HEK293 (cell line): ENCODE measurements around the gene ULBP1.

ENCODE experiments used
- HOXA7 ChIP-seq: sonication (generic); formaldehyde crosslinking; IDR thresholded peaks from 2 replicates; pipeline ENCODE4 v1.8.1; 2022; ENCODE audit warnings: missing genetic modification reagents, borderline replicate concordance
- KLF8 ChIP-seq: fragments of 450-650 bp; formaldehyde crosslinking; IDR thresholded peaks from 2 replicates; pipeline ENCODE4 v1.5.1; 2016; ENCODE audit warnings: missing biosample characterization, missing genetic modification characterization
- SP7 ChIP-seq: fragments of 450-650 bp; formaldehyde crosslinking; IDR thresholded peaks from 2 replicates; pipeline ENCODE4 v1.5.1; 2016; ENCODE audit warnings: missing biosample characterization, missing genetic modification characterization
- ZBTB1 ChIP-seq: fragments of 450-650 bp; formaldehyde crosslinking; IDR thresholded peaks from 2 replicates; pipeline ENCODE4 v1.5.1; 2016; ENCODE audit warnings: missing biosample characterization, missing genetic modification characterization
- ZBTB17 ChIP-seq: fragments of 450-650 bp; formaldehyde crosslinking; IDR thresholded peaks from 2 replicates; pipeline ENCODE4 v1.5.1; 2016; ENCODE audit warnings: missing biosample characterization, missing genetic modification characterization
- ZNF10 ChIP-seq: fragments of 450-650 bp; formaldehyde crosslinking; IDR thresholded peaks from 2 replicates; pipeline ENCODE4 v1.5.1; 2017; ENCODE audit warnings: missing biosample characterization, missing genetic modification characterization
- ZNF133 ChIP-seq: fragments of 450-650 bp; formaldehyde crosslinking; IDR thresholded peaks from 2 replicates; pipeline ENCODE4 v1.5.1; 2016; ENCODE audit warnings: missing biosample characterization, missing genetic modification characterization
- ZNF174 ChIP-seq: fragments of 450-650 bp; formaldehyde crosslinking; IDR thresholded peaks from 2 replicates; pipeline ENCODE4 v1.5.0; 2017; ENCODE audit warnings: missing biosample characterization, mild to moderate bottlenecking, missing genetic modification characterization
- ZNF211 ChIP-seq: fragments of 450-650 bp; formaldehyde crosslinking; IDR thresholded peaks from 2 replicates; pipeline ENCODE4 v1.5.1; 2016; ENCODE audit warnings: low read depth, missing biosample characterization, missing genetic modification characterization
- ZNF341 ChIP-seq: fragments of 450-650 bp; formaldehyde crosslinking; IDR thresholded peaks from 2 replicates; pipeline ENCODE4; 2016; ENCODE audit warnings: low read depth, missing biosample characterization, missing genetic modification characterization
- ZNF394 ChIP-seq: fragments of 450-650 bp; formaldehyde crosslinking; IDR thresholded peaks from 2 replicates; pipeline ENCODE4 v1.5.1; 2016; ENCODE audit warnings: missing biosample characterization, missing genetic modification characterization, mild to moderate bottlenecking, moderate library complexity, borderline replicate concordance
- ZNF544 ChIP-seq: fragments of 450-650 bp; formaldehyde crosslinking; IDR thresholded peaks from 2 replicates; pipeline ENCODE4 v1.5.0; 2017; ENCODE audit warnings: missing biosample characterization, missing genetic modification characterization
- ZNF654 ChIP-seq: fragments of 450-650 bp; formaldehyde crosslinking; IDR thresholded peaks from 2 replicates; pipeline ENCODE4 v1.5.1; 2016; ENCODE audit warnings: low read depth, missing biosample characterization, missing genetic modification characterization
- ZNF660 ChIP-seq: fragments of 450-650 bp; IDR thresholded peaks from 2 replicates; pipeline ENCODE4 v1.5.1; 2018; ENCODE audit warnings: missing biosample characterization, mild to moderate bottlenecking, missing genetic modification characterization
- ZNF776 ChIP-seq: fragments of 450-650 bp; formaldehyde crosslinking; IDR thresholded peaks from 2 replicates; pipeline ENCODE4 v1.5.0; 2017; ENCODE audit warnings: missing biosample characterization, missing genetic modification characterization, borderline replicate concordance
- ZNF785 ChIP-seq: fragments of 450-650 bp; formaldehyde crosslinking; IDR thresholded peaks from 2 replicates; pipeline ENCODE4 v1.5.1; 2016; ENCODE audit warnings: missing biosample characterization, missing genetic modification characterization
- ZNF792 ChIP-seq: fragments of 450-650 bp; formaldehyde crosslinking; IDR thresholded peaks from 2 replicates; pipeline ENCODE4 v1.5.1; 2016; ENCODE audit warnings: missing biosample characterization, missing genetic modification characterization
- TF ChIP-seq, protein P1 (sequence below): fragments of 450-650 bp; formaldehyde crosslinking; conservative IDR thresholded peaks from 2 replicates; pipeline ENCODE4 v1.5.1; 2016; ENCODE audit warnings: low read depth, missing biosample characterization, missing genetic modification characterization
- TF ChIP-seq, protein P2 (sequence below): fragments of 450-650 bp; formaldehyde crosslinking; IDR thresholded peaks from 2 replicates; pipeline ENCODE4 v1.5.1; 2016; ENCODE audit warnings: missing biosample characterization, missing genetic modification characterization
- TF ChIP-seq, protein P3 (sequence below): fragments of 450-650 bp; formaldehyde crosslinking; IDR thresholded peaks from 2 replicates; pipeline ENCODE4 v1.5.1; 2016; ENCODE audit warnings: missing biosample characterization, missing genetic modification characterization
- TF ChIP-seq, protein P4 (sequence below): fragments of 450-650 bp; formaldehyde crosslinking; IDR thresholded peaks from 2 replicates; pipeline ENCODE4 v1.5.1; 2016; ENCODE audit warnings: missing biosample characterization, missing genetic modification characterization
- TF ChIP-seq, protein P5 (sequence below): fragments of 450-650 bp; formaldehyde crosslinking; IDR thresholded peaks from 2 replicates; pipeline ENCODE4 v1.5.1; 2016; ENCODE audit warnings: missing biosample characterization, missing genetic modification characterization

Gene ULBP1

DNA sequence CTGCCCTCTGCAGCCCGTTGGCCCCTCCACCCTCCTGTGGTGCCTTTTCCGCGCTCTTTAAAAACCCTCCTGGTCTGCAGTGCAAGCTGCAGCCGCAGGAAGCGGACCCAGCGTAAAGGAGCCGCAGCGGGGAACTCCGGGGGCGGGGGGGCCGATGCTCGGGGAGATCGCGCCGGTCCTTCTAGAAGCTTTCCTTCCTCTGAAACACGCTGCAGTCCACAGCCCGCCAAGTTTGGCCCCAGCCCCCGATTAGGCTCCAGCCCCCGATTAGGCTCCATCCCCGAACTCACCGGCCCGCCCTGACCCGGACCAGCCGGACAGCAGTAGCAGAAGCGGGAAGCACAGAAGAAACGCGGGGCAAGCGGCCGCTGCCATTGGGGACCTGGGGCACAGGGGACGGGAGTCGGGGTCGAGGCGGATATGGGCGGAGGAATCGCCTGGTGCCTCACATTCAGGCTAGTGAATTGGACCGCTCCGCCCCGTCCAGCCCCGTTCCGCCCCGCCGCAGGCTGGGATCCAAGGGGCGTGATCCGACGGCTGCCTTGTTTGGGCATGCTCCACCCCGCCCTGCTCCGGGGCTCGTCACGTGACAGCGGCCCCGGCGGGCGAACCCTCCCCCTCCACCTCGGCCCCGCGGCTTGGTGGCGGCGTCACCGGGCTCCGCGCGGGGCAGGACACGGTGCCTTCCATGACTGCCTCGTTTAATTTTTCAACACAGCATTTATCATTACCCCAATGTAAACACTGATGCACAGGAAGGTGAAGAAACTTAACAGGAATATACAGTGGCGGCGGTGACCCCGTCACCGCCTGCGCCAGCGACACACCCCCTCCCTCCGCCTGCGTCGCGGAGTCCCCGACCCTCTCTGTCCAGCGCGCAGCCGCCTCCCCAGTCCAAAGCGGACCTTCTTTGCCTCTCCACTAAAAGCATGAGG lies 41.3 kb downstream of the ULBP1 start (continued):
- TF ChIP-seq, protein P1, sequence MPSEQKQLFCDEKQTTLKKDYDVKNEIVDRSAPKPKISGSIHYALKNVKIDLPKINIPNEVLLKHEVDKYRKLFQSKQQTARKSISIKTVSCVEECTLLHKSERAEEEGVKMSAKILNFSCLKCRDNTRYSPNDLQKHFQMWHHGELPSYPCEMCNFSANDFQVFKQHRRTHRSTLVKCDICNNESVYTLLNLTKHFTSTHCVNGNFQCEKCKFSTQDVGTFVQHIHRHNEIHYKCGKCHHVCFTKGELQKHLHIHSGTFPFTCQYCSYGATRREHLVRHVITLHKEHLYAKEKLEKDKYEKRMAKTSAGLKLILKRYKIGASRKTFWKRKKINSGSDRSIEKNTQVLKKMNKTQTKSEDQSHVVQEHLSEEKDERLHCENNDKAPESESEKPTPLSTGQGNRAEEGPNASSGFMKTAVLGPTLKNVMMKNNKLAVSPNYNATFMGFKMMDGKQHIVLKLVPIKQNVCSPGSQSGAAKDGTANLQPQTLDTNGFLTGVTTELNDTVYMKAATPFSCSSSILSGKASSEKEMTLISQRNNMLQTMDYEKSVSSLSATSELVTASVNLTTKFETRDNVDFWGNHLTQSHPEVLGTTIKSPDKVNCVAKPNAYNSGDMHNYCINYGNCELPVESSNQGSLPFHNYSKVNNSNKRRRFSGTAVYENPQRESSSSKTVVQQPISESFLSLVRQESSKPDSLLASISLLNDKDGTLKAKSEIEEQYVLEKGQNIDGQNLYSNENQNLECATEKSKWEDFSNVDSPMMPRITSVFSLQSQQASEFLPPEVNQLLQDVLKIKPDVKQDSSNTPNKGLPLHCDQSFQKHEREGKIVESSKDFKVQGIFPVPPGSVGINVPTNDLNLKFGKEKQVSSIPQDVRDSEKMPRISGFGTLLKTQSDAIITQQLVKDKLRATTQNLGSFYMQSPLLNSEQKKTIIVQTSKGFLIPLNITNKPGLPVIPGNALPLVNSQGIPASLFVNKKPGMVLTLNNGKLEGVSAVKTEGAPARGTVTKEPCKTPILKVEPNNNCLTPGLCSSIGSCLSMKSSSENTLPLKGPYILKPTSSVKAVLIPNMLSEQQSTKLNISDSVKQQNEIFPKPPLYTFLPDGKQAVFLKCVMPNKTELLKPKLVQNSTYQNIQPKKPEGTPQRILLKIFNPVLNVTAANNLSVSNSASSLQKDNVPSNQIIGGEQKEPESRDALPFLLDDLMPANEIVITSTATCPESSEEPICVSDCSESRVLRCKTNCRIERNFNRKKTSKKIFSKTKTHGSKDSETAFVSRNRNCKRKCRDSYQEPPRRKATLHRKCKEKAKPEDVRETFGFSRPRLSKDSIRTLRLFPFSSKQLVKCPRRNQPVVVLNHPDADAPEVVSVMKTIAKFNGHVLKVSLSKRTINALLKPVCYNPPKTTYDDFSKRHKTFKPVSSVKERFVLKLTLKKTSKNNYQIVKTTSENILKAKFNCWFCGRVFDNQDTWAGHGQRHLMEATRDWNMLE = 0 out of 2 replicates have a peak, but pooled peaks have one; percentile 22
- TF ChIP-seq, protein P2, sequence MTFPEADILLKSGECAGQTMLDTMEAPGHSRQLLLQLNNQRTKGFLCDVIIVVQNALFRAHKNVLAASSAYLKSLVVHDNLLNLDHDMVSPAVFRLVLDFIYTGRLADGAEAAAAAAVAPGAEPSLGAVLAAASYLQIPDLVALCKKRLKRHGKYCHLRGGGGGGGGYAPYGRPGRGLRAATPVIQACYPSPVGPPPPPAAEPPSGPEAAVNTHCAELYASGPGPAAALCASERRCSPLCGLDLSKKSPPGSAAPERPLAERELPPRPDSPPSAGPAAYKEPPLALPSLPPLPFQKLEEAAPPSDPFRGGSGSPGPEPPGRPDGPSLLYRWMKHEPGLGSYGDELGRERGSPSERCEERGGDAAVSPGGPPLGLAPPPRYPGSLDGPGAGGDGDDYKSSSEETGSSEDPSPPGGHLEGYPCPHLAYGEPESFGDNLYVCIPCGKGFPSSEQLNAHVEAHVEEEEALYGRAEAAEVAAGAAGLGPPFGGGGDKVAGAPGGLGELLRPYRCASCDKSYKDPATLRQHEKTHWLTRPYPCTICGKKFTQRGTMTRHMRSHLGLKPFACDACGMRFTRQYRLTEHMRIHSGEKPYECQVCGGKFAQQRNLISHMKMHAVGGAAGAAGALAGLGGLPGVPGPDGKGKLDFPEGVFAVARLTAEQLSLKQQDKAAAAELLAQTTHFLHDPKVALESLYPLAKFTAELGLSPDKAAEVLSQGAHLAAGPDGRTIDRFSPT (tag by site-specific recombination) = peak; percentile 67
- no peak for TF ChIP-seq ZNF174 (tag by site-specific recombination)
- no peak for TF ChIP-seq ZNF785 (tag by site-specific recombination)
- no peak for TF ChIP-seq ZNF792
- TF ChIP-seq ZNF211 = no peak
- TF ChIP-seq ZNF10 = peak; percentile 92
- TF ChIP-seq, protein P3, sequence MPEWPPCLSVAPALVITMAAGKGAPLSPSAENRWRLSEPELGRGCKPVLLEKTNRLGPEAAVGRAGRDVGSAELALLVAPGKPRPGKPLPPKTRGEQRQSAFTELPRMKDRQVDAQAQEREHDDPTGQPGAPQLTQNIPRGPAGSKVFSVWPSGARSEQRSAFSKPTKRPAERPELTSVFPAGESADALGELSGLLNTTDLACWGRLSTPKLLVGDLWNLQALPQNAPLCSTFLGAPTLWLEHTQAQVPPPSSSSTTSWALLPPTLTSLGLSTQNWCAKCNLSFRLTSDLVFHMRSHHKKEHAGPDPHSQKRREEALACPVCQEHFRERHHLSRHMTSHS (tag by site-specific recombination) = no peak
- no peak for TF ChIP-seq ZNF654
- TF ChIP-seq, protein P4, sequence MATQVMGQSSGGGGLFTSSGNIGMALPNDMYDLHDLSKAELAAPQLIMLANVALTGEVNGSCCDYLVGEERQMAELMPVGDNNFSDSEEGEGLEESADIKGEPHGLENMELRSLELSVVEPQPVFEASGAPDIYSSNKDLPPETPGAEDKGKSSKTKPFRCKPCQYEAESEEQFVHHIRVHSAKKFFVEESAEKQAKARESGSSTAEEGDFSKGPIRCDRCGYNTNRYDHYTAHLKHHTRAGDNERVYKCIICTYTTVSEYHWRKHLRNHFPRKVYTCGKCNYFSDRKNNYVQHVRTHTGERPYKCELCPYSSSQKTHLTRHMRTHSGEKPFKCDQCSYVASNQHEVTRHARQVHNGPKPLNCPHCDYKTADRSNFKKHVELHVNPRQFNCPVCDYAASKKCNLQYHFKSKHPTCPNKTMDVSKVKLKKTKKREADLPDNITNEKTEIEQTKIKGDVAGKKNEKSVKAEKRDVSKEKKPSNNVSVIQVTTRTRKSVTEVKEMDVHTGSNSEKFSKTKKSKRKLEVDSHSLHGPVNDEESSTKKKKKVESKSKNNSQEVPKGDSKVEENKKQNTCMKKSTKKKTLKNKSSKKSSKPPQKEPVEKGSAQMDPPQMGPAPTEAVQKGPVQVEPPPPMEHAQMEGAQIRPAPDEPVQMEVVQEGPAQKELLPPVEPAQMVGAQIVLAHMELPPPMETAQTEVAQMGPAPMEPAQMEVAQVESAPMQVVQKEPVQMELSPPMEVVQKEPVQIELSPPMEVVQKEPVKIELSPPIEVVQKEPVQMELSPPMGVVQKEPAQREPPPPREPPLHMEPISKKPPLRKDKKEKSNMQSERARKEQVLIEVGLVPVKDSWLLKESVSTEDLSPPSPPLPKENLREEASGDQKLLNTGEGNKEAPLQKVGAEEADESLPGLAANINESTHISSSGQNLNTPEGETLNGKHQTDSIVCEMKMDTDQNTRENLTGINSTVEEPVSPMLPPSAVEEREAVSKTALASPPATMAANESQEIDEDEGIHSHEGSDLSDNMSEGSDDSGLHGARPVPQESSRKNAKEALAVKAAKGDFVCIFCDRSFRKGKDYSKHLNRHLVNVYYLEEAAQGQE (tag by site-specific recombination) = peak; percentile 55
- TF ChIP-seq ZNF544 (tag by site-specific recombination) = no peak
- TF ChIP-seq, protein P5, sequence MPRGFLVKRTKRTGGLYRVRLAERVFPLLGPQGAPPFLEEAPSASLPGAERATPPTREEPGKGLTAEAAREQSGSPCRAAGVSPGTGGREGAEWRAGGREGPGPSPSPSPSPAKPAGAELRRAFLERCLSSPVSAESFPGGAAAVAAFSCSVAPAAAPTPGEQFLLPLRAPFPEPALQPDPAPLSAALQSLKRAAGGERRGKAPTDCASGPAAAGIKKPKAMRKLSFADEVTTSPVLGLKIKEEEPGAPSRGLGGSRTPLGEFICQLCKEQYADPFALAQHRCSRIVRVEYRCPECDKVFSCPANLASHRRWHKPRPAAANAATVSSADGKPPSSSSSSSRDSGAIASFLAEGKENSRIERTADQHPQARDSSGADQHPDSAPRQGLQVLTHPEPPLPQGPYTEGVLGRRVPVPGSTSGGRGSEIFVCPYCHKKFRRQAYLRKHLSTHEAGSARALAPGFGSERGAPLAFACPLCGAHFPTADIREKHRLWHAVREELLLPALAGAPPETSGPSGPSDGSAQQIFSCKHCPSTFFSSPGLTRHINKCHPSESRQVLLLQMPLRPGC = no peak
- peak; percentile 87 for TF ChIP-seq SP7 (tag by site-specific recombination)
- no peak for TF ChIP-seq HOXA7
- no peak for TF ChIP-seq ZNF776 (tag by site-specific recombination)
- TF ChIP-seq ZBTB1 (tag by site-specific recombination) = no peak
- peak; percentile 96 for TF ChIP-seq KLF8
- TF ChIP-seq ZNF133 = no peak
- TF ChIP-seq ZNF394 (tag by site-specific recombination) = 0 out of 2 replicates have a peak, but pooled peaks have one; percentile 20
- TF ChIP-seq ZNF341 (tag by site-specific recombination) = peak; percentile 81
- TF ChIP-seq ZNF660 = no peak
- peak; percentile 83 for TF ChIP-seq ZBTB17
